Colonic mucosa (tissue), 4 donors: Measurements from ENCODE around the gene ZNF785. TPM values are rescaled to one million over a fixed set of nuclear protein-coding genes. Genes with fewer than 3 reads are reported as not detected.

Experiments
- DNase-seq: peaks from one replicate; pipeline ENCODE4 v3.0.0-alpha.2; 2020
- H3K27ac ChIP-seq: fragments of 200-600 bp; one replicate; pipeline ENCODE4 v1.8.0; 2021
- H3K27me3 ChIP-seq: fragments of 200-600 bp; one replicate; pipeline ENCODE4 v1.8.0; 2021
- H3K36me3 ChIP-seq: fragments of 200-600 bp; one replicate; pipeline ENCODE4 v1.8.0; 2021
- H3K4me1 ChIP-seq: fragments of 200-600 bp; one replicate; pipeline ENCODE4 v1.8.0; 2021; ENCODE audit warnings: mild to moderate bottlenecking
- H3K4me3 ChIP-seq: fragments of 200-600 bp; one replicate; pipeline ENCODE4 v1.8.0; 2021
- H3K9ac ChIP-seq, 2 donors: one replicate each; pipeline ENCODE4 v1.7.0; 2013; ENCODE audit warnings: control low read depth in 2 of 2, low read depth in 2 of 2, low read length in 2 of 2
- H3K9me3 ChIP-seq: fragments of 200-600 bp; one replicate; pipeline ENCODE4 v1.8.0; 2021
- intact Hi-C: fragments of 100-400 bp; cut with DNase I; formaldehyde crosslinking; loops from one replicate; pipeline ENCODE4 v1.14.1; 2022
- total RNA-seq, 2 donors: library from RNA; stranded (reverse); fragmentation: NEBNext Ultra II Directional in 1 of 2; extraction: Animal tissue kit (Norgen Biotek cat#: 25700) in 1 of 2; gene quantifications; one replicate each; pipeline ENCODE4 v1.2.1, GENCODE V29; 2021
- TF ChIP-seq, protein P1 (sequence below): fragments of 200-600 bp; IDR thresholded peaks from one replicate; pipeline ENCODE4 v1.8.0; 2022; ENCODE audit warnings: antibody characterized with exemption, mild to moderate bottlenecking
- donor health status: healthy.
- donor health status: DM: no; HTN: no; CAD: no.
- donor health status: DM: no; HTN: no; CAD: no.

Gene ZNF785
- total RNA-seq, 2 donors from 2014 or later: 12.7 to 13.3 TPM

DNA sequence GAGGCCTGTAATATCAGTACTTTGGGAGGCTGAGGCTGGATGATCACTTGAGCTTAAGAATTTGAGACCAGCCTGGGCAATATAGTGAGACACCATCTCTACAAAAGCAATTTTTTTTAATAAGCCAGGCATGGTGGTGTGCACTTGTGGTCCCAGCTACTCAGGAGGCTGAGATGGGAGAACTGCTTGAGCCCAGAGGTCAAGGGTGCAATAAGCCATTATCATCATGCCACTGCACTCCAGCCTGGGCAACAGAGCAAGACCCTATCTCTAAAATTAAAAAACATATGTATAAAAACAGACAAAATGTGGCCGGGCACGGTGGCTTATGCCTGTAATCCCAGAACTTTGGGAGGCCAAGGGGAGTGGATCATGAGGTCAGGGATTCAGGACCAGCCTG, 3.2 kb upstream of the ZNF785 start:
- intact Hi-C loops: no loop called here
- Histone ChIP-seq H3K9me3 (no peaks in the 10 kb centered on the region), H3K36me3 (no peaks in the 10 kb centered on the region), H3K27ac (no peak overlapping the region), H3K4me1 (no peaks in the 10 kb centered on the region), H3K9ac (no peak overlapping the region), H3K27me3 (no peaks in the 10 kb centered on the region), H3K4me3 (no peak overlapping the region)
- DNase-seq: no peak
- TF ChIP-seq, protein P1, sequence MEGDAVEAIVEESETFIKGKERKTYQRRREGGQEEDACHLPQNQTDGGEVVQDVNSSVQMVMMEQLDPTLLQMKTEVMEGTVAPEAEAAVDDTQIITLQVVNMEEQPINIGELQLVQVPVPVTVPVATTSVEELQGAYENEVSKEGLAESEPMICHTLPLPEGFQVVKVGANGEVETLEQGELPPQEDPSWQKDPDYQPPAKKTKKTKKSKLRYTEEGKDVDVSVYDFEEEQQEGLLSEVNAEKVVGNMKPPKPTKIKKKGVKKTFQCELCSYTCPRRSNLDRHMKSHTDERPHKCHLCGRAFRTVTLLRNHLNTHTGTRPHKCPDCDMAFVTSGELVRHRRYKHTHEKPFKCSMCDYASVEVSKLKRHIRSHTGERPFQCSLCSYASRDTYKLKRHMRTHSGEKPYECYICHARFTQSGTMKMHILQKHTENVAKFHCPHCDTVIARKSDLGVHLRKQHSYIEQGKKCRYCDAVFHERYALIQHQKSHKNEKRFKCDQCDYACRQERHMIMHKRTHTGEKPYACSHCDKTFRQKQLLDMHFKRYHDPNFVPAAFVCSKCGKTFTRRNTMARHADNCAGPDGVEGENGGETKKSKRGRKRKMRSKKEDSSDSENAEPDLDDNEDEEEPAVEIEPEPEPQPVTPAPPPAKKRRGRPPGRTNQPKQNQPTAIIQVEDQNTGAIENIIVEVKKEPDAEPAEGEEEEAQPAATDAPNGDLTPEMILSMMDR: no peak

DNA sequence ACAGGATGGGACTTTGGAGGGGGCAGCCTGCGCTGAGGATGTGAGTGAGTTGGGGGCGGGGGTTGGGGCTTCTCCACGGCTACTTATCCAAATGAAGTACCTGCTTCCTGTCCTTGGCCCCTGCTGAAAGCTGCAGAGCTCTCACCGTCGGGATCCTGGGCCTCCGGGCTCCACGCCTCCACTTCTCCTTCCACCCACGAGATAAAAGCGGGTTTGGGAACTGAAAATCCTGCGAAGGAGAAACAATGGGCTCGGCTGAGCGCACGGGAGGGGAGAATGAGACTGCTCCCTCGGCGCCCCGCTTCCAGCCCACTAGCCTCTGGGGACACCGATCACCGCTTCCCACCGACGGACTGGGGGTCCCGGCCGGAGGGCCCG, 486 bp downstream of the ZNF785 start:
- no peaks in the 10 kb centered on the region for H3K36me3 ChIP-seq
- peak overlapping the region; percentile 72 to 76 for H3K9ac ChIP-seq
- H3K27me3 ChIP-seq: no peaks in the 10 kb centered on the region
- TF ChIP-seq, protein P1: no peak
- intact Hi-C loops: no loop called here
- no peaks in the 10 kb centered on the region for H3K4me1 ChIP-seq
- H3K27ac ChIP-seq: peak overlapping the region; percentile 94
- no peaks in the 10 kb centered on the region for H3K9me3 ChIP-seq
- peak overlapping the region; percentile 84 for H3K4me3 ChIP-seq
- DNase-seq: no peak

DNA sequence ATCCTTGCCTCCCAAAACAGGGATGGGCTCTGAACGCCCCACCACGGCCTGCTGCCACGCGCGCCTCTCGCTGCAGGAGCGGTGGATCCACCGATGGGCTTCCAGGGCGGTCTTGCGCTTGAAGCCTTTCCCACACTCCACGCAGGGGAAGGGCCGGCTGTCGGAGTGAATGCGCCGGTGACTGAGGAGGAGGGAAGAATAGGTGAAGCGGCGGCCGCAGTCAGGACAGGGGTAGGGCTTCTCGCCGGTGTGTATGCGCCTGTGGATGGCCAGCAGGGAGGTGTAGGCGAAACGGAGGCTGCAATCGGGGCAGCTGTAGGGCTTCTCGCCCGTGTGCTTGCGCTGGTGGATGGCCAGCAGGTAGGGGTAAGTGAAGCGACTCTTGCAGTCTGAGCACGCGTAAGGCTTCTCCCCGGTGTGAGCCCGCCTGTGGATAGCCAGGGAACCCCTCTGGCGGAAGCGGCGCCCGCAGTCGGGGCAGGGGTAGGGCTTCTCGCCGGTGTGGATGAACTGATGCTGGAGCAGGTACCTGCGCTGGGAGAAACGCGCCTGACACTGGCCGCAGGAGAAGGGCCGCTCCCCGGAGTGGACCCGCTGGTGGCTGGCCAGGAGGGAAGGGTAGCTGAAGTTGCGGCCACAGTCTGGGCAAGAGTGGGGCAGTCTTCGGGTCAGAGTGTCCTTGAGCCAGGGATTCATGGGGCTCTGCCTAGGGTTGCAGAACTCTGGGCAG, 2.7 kb downstream of the ZNF785 start:
- no peak for DNase-seq
- no peak overlapping the region for H3K27ac ChIP-seq
- no peaks in the 10 kb centered on the region for H3K4me1 ChIP-seq
- TF ChIP-seq, protein P1: no peak
- H3K27me3 ChIP-seq: no peaks in the 10 kb centered on the region
- no peak overlapping the region for H3K9ac ChIP-seq
- intact Hi-C loops: no loop called here
- H3K4me3 ChIP-seq: no peak overlapping the region
- H3K9me3 ChIP-seq: no peaks in the 10 kb centered on the region
- no peaks in the 10 kb centered on the region for H3K36me3 ChIP-seq

DNA sequence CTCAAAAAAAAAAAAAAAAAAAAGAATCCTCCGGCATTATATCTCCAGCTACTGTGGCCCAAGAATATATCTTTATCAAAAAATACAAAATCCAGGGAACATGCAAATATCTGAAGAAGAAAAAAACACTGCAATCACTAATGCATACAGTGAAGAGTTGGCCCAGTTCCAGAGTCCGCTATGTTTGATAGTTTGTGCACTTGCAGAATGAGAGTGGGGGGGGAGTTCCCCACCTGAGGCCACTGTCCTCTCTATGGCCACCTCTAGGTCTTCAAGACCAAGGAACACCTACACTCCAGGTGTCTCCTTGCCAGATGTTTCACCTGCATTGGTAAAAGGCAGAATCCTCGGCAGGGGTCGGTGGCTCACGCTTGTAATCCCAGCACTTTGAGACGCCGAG, 4.0 kb downstream of the ZNF785 start:
- Histone ChIP-seq H3K9me3 (no peaks in the 10 kb centered on the region), H3K4me3 (no peak overlapping the region), H3K36me3 (no peaks in the 10 kb centered on the region), H3K27ac (no peak overlapping the region), H3K9ac (no peak overlapping the region), H3K4me1 (no peaks in the 10 kb centered on the region), H3K27me3 (no peaks in the 10 kb centered on the region)
- TF ChIP-seq, protein P1: no peak
- intact Hi-C loops: no loop called here
- no peak for DNase-seq

DNA sequence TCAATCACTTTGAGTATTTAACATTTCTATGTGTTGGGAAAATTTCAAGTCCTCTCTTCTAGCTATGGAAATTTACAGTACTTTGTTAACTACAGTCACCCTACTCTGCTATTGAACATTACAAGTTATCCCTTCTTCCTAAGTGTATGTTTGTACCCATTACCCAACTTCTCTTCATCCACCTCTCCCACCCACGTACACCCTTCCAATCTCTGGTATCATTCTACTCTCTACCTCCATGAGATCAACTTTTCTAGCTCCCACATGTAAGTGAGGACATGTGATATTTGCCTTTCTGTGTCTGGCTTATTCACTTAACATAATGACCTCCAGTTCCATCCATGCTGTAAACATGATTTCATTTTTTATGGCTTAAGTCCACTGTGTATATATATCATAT, 10.8 kb downstream of the ZNF785 start:
- DNase-seq: no peak
- Histone ChIP-seq H3K36me3 (no peaks in the 10 kb centered on the region), H3K4me3 (no peak overlapping the region), H3K4me1 (peaks cover 5% of the 10 kb centered on the region), H3K9ac (no peak overlapping the region), H3K9me3 (no peaks in the 10 kb centered on the region), H3K27me3 (no peaks in the 10 kb centered on the region), H3K27ac (no peak overlapping the region)
- TF ChIP-seq, protein P1: no peak
- intact Hi-C loops: no loop called here
